Activated CD8-positive, alpha-beta T cell treated with anti-CD3 and anti-CD28 coated beads for 36 hours (primary cell): ENCODE measurements around the gene ARL13B. TPM values are rescaled to one million over a fixed set of nuclear protein-coding genes. Genes with fewer than 3 reads are reported as not detected.

Source experiments
- ATAC-seq: fragments of 200-7000 bp; cut with Tn5 transposase; one replicate; pipeline ENCODE4 v1.10.0; 2021; ENCODE audit warnings: mild to moderate bottlenecking, moderate library complexity
- CTCF ChIA-PET: fragments of 350-600 bp; sonication (Branson Sonifier 250); formaldehyde crosslinking; loops from one replicate; lab custom pipeline; 2021; ENCODE audit warnings: antibody characterized with exemption; lab: Charles Lee
- POLR2A ChIA-PET: fragments of 350-600 bp; sonication (Branson Sonifier 250); formaldehyde crosslinking; loops from one replicate; lab custom pipeline; 2021; ENCODE audit warnings: antibody characterized with exemption; lab: Charles Lee
- DNase-seq: peaks from one replicate; pipeline ENCODE4 v3.0.0-alpha.2; 2020
- H3K27ac Mint-ChIP-seq: one replicate; pipeline ENCODE4 v1.8.0; 2021; ENCODE audit warnings: mild to moderate bottlenecking, mixed read lengths
- H3K27me3 Mint-ChIP-seq: one replicate; pipeline ENCODE4 v1.8.0; 2021; ENCODE audit warnings: mixed read lengths
- H3K36me3 Mint-ChIP-seq: one replicate; pipeline ENCODE4 v1.8.0; 2021; ENCODE audit warnings: low read depth, mixed read lengths
- H3K4me1 Mint-ChIP-seq: one replicate; pipeline ENCODE4 v1.8.0; 2021; ENCODE audit warnings: low read depth, mixed read lengths
- H3K4me3 Mint-ChIP-seq: one replicate; pipeline ENCODE4 v1.8.0; 2021; ENCODE audit warnings: mild to moderate bottlenecking, moderate library complexity, mixed read lengths
- H3K9me3 Mint-ChIP-seq: one replicate; pipeline ENCODE4 v1.8.0; 2021; ENCODE audit warnings: mixed read lengths
- CTCF ChIP-seq: fragments of 200-600 bp; IDR thresholded peaks from one replicate; pipeline ENCODE4 v1.8.0; 2022; ENCODE audit warnings: antibody characterized with exemption, mild to moderate bottlenecking
- intact Hi-C: fragments of 100-400 bp; cut with micrococcal nuclease; formaldehyde crosslinking; loops from one replicate; pipeline ENCODE4 v1.10.0; 2022
- total RNA-seq, 2 experiments: library from RNA; stranded (reverse); gene quantifications; one replicate each; pipeline ENCODE4 v1.2.3, GENCODE V29; 2021

Gene ARL13B
- total RNA-seq, 2 experiments from 2014 or later: 8.0 to 10.0 TPM

- ChIA-PET POLR2A (interaction anchor here (0.7 kb wide), 1 partner anchor 9 kb away, joined by 3 read pairs; no protein-coding TSS in a partner anchor), CTCF (no interaction called here)
- Mint-ChIP-seq H3K27me3 (no peaks in the 10 kb centered on the region), H3K4me1 (no peaks in the 10 kb centered on the region), H3K4me3 (no peak overlapping the region), H3K36me3 (no peaks in the 10 kb centered on the region), H3K9me3 (no peaks in the 10 kb centered on the region), H3K27ac (no peak overlapping the region)
- no peak for TF ChIP-seq CTCF
- ATAC-seq: no peak
- no peak for DNase-seq
- intact Hi-C loops: no loop called here
These were observed 8.3 kb downstream of the ARL13B start for GRCh38 chr3:93988283-93988682.

- intact Hi-C loops: no loop called here
These were observed 8.8 kb downstream of the ARL13B start for GRCh38 chr3:93988764-93989163.

GRCh38 chr3:93989241-93989640 lies 9.3 kb downstream of the ARL13B start:
- TF ChIP-seq CTCF: no peak
- intact Hi-C loops: no loop called here
- Mint-ChIP-seq H3K9me3 (no peaks in the 10 kb centered on the region), H3K4me3 (no peak overlapping the region), H3K36me3 (no peaks in the 10 kb centered on the region), H3K4me1 (peaks cover 2% of the 10 kb centered on the region), H3K27ac (no peak overlapping the region), H3K27me3 (no peaks in the 10 kb centered on the region)
- ChIA-PET POLR2A (no interaction called here), CTCF (interaction anchor here (1.0 kb wide), 1 partner anchor 80 kb away, joined by 4 read pairs; no protein-coding TSS in a partner anchor)
- no peak for ATAC-seq
- DNase-seq: no peak

More at GRCh38 chr3:93988764-93989163, 8.8 kb downstream of the ARL13B start:
- H3K4me1 Mint-ChIP-seq: no peaks in the 10 kb centered on the region
- no peak for DNase-seq
- H3K27me3 Mint-ChIP-seq: no peaks in the 10 kb centered on the region
- H3K27ac Mint-ChIP-seq: no peak overlapping the region
- no peak for ATAC-seq
- POLR2A ChIA-PET: interaction anchor here (0.7 kb wide), 1 partner anchor 9 kb away, joined by 3 read pairs; no protein-coding TSS in a partner anchor
- H3K9me3 Mint-ChIP-seq: no peaks in the 10 kb centered on the region
- TF ChIP-seq CTCF: no peak
- H3K4me3 Mint-ChIP-seq: no peak overlapping the region
- no peaks in the 10 kb centered on the region for H3K36me3 Mint-ChIP-seq
- CTCF ChIA-PET: no interaction called here

- ATAC-seq: no peak
- no peaks in the 10 kb centered on the region for H3K36me3 Mint-ChIP-seq
- H3K9me3 Mint-ChIP-seq: no peaks in the 10 kb centered on the region
- no peak for DNase-seq
- no peak for TF ChIP-seq CTCF
- intact Hi-C loops: no loop called here
- CTCF ChIA-PET: no interaction called here
- no peak overlapping the region for H3K27ac Mint-ChIP-seq
- peaks cover 2% of the 10 kb centered on the region for H3K4me1 Mint-ChIP-seq
- no peak overlapping the region for H3K4me3 Mint-ChIP-seq
- POLR2A ChIA-PET: no interaction called here
- H3K27me3 Mint-ChIP-seq: no peaks in the 10 kb centered on the region
These were observed 11.7 kb downstream of the ARL13B start for GRCh38 chr3:93991631-93992030.

GRCh38 chr3:93992207-93992606 lies 12.3 kb downstream of the ARL13B start:
- intact Hi-C loops: no loop called here

More at GRCh38 chr3:93992207-93992606, 12.3 kb downstream of the ARL13B start:
- no peak for TF ChIP-seq CTCF
- CTCF ChIA-PET: interaction anchor here (1.2 kb wide), 1 partner anchor 11 kb away, joined by 4 read pairs; no protein-coding TSS in a partner anchor
- H3K4me3 Mint-ChIP-seq: no peak overlapping the region
- DNase-seq (no peak), ATAC-seq (no peak)
- H3K27ac Mint-ChIP-seq: no peak overlapping the region
- H3K27me3 Mint-ChIP-seq: no peaks in the 10 kb centered on the region
- H3K36me3 Mint-ChIP-seq: peaks cover 5% of the 10 kb centered on the region
- POLR2A ChIA-PET: no interaction called here
- H3K9me3 Mint-ChIP-seq: no peaks in the 10 kb centered on the region
- peaks cover 2% of the 10 kb centered on the region for H3K4me1 Mint-ChIP-seq
